HG03135 (cell line): ENCODE measurements around the gene PMEPA1.

Experiments used
- ATAC-seq: cut with Tn5 transposase; IDR thresholded peaks from one replicate; pipeline ENCODE4 v1.9.1; 2021; ENCODE audit warnings: mild to moderate bottlenecking, moderate library complexity; ENCODE audit not compliant: unreplicated experiment

Gene PMEPA1

DNA sequence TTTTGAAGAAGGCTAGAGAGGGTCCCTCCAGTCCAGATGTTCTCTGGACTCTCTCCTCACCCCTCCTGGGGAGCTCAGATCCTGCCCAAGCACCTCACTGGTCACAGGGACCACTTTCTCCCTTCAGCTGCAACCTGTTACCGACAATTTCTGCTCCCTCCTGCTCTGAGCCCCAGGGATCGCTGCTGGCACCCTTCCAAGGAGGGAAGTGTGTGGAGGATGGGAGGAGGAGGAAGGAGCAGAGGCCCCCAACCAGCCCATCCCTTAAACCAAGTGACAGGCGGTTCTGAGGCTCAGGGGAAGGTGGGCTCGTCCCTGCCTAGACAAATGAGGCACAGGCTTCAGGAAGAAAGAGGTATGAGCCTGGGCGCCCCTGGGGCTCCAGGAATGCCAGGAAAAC lies 13.9 kb downstream of the PMEPA1 start:
- no peak for ATAC-seq

GRCh38 chr20:57695012-57695411 lies 14.8 kb downstream of the PMEPA1 start:
- ATAC-seq: no peak

GRCh38 chr20:57694481-57694880 lies 15.3 kb downstream of the PMEPA1 start:
- ATAC-seq: no peak

GRCh38 chr20:57693670-57694329 lies 16.0 kb downstream of the PMEPA1 start:
- no peak for ATAC-seq

DNA sequence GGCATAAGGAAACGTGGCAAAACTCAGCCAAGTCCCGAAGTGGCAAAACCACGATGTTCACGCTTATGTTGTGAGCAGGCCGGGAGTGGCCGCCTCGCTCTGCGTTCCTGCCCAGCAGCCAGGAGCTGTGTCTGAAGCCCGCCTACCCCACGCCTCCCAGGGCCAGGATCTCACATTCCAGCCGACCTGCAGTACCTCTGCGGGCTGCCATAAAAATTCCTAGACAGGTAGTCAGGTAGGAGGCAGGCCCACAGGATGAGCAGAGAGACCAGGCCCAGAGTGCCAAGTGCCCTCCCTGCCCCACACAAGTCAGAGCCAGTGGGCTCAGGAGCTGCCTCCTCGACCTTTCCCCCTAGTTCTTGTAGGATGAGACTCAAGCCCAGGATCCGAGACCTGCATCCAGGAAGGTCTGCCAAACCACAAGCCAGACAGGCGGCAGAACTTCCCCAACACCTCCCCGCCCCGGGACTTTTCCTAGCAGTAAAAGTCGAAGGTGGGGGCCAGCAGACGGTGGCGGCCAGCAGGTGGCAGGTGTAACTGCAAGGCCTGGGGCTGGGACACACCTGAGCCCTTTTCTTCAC lies 16.7 kb downstream of the PMEPA1 start:
- no peak for ATAC-seq

GRCh38 chr20:57692393-57692792 lies 17.4 kb downstream of the PMEPA1 start:
- ATAC-seq: no peak

DNA sequence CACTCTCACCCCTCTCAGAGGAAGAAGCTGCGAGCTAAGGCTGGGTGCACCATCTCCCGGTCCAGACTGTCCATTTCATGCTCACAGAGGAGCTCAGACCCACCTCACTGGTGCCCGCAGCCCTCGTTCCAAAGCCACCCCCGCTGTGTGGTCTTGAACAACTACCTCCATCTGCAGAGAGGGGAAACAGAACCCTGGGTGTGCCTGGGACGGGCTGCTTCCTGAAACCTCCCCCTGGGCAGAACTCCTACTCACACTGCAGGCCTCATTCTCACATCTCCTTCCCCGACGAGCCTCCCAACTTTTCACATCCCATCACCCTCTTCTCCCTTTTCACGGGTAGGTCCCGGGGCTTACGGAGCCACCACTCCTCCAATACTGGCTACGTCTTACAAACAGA lies 18.1 kb downstream of the PMEPA1 start:
- no peak for ATAC-seq

DNA sequence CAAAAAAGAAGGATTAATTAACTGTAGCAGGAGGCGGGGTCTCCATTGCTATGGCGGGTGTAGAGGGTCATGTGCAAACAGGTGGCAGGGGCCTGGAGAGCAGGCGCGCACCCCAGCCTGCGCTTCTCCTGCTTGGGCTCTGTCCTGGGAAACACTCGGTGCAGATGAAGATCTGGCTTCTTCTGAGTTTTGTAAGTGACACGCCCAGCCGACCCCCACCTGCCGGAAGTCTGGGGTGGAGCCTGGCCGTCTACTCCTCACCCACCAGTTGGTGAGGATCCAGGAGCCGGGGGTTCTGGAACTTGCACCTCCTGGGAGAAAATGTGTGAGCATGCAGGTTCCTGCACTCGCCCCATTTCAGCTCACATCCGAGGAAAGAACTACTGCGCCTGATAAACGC lies 19.3 kb downstream of the PMEPA1 start:
- ATAC-seq: no peak

DNA sequence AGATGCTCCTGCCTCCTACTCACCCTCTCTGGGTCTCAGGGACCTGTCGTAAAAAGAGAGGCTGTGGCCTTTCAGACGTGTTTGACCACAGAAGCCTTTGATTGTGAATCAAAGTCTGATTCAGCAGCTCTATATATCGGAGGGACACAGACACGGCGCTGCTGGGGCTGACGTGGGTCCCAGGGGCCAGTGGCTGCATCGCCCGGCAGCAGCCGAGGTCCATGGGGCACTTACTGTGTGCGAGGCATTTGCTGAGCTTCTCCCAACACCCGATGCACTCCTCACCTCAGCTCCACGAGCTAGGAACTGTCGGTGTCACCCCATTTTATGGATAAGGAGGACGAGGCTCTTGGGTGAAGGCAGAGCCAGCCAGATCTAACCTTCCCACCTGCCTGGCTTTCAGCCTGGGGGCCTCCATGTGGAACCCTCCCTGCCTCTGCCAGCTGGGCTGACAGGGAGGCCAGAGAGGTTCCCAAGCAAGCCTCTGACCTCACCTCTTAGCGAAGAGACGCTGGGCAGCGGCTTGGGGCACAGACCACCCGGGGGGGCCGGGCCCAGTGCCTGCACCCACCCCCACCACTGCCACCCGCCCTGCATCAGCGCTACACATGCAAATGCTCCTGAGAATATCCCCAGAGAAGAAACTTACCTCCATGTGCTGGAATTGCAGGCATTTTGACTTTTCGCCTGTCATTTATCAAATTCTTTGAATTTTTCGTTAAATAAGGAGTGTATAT lies 19.9 kb downstream of the PMEPA1 start:
- ATAC-seq: no peak

DNA sequence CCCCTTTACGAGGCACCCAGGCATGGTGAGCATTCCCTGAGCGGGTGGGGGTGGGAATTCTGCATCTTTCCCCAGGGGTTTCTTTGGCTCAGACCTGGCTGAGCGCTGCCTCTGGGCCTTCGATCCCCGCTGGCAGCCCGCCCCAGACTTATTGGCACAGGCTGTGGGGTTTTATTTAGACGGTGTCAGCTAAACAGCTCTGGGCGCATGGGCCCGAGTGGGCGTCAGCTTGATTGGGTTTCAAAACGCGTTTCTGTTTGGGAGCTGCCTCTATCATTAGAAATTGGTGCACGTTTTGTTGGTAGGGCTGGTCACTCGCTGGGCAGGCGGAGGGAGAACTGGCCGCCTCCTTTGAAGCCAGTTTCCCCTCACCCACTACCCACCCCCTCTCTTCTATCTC lies 21.0 kb downstream of the PMEPA1 start:
- ATAC-seq: no peak

DNA sequence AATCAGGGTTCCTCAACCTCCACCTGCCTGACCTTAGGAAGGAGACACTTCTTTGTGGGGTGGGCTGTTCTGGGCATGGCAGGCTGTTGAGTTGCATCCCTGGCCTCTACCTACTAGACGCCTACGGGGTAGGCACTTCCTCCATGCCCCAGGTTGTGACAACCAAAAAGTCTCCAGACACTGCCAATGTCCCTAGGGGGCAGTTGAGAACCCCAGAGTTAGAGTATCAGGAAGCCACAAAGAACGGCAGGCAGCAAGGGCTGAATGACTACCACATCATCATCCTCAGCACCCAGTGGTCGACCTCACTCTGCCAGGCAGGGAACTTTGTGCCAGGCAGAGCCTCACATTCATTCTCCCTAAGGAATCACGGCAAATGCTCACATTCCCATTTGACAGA lies 21.5 kb downstream of the PMEPA1 start:
- ATAC-seq: no peak

DNA sequence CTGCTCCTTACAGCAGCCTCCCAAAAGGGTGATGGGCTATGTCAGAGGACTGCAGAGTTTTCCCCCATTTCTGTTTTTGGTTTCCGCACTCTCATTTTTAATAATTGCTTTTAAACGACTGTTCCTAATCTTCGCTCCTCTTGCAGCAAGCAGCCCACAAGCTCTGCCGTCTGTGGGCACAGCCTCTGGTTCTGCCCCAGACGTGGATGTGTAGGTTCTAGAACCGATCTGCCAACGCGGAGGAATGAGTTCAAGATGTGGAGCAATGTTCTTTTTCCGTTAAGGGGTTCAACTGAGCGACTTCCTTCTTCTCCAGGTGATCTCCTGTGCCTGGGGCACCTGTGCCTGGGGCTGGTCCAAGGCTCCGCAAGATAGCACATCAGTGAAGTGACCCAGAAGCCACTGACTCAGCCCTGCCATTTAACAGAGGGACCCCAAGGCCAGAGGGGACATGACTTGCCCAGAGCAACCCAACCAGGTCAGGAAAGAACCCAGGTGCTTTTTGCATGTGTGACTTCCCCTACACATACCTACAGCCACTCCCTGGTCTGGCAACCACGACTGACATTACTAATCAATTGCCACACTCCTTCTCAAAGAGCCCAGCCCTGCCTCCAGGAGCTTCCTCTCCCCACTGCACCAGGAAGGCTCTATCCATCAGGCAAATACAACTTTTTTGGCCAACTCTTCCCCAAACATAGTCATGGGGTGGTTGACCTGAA lies 22.7 kb downstream of the PMEPA1 start:
- no peak for ATAC-seq

DNA sequence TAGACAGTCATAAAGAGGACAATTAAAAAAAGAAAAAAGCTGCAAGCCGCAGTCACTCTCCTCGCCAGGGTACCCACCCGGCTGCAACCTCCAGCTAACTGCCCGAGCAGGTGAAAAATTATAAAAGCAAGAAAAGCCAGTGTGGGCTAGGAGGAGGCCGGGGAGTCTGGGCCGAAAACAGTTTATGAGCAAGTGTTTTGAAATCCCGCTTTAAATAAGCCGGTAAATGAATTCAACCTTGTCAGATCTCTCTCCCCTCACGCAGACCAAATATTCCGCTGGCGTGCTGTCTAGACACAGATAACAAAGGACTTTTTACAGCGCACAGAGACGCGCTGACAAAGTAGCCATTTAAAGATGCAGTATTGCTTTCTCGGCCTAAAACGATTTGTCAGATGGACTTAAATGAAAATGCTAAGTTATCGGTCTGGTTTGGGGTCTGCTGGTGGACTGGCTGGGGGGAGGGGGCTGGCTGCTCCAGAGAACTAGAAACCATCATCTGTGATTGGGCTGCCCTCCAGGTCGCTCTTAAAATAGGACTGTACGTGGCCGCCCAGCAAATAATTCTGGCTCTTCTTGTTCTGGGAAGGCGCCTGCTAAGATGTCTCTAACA lies 24.6 kb downstream of the PMEPA1 start:
- no peak for ATAC-seq

DNA sequence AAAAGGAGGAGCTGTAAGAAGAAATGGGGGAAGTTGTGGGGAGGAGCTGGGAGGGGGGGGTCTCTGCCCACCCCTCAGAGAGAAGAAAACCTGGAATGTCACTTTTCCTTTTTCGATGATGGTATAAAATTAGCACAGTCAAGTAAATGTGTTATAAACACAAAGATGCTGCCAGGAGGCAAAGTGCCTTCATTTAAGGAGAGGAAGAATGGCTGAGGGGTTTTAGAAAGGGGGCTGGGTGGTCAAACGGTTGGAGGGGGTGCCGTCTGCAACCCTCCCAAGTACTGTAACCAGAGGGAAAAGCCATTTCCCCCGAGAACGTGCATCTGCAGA lies 25.0 kb downstream of the PMEPA1 start:
- ATAC-seq: no peak

DNA sequence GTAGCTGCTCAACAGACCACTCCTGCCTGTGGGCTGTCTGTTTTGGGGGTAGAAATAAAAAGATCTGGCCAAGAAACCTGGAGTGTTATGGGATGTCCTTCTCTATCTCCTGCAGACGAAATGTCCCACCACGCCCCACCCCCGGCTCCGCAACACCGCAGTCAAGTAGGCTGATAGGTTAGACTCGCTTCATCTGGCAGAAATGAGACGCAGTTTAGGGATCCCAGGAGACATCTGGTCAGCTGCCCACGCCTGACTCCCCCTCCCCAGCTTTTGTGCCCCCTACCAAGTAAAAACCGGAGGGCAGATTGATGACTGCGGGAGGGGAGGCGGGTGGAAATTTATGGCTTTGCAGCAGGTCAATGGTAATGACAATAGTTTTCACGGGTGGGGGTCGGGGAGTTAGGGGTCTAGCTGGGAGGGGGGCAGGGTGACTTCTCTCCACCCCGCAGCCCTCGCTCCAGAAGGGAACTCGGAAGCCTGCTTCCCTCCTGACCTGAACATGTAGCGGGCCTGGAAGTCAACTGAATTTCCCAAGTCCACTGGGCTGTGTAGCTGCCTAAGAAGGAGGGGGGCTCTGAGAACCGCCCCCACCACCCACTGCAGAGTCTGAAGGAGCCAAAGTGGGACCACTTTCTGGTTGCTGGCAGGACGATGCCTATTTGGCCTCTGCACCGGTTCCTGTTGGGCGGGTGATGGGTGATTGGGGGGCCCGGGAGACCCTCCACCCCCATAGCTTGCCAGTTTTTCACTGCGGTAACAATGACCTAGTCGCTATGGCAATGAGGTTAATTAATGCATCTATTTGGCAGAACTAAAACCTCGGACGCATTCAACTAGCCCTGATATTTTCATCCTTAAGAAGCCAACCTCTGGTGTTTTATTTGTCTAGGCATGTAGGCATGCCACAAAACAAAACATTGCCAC lies 25.7 kb downstream of the PMEPA1 start:
- ATAC-seq: no peak

DNA sequence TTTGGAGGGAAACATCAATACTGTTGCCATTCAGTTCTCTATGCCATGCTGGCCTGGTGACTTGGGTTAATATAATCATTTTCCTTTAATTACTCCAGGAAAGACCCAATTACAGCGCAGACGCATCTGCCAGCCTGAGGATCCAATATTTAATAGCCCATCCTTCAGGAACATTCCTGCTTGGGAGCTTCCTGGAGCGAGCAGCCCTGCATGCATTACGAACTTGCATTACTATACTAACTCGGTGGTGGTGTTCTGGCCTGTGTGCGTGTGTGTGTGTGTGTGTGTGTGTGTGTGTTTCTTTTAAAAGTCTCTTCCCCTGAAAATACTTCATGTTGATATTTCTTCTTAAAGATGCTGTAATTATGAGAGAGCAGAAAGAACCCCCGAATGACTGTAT lies 26.5 kb downstream of the PMEPA1 start:
- ATAC-seq: no peak

- ATAC-seq: peak; percentile 35
These were observed 27.4 kb downstream of the PMEPA1 start for GRCh38 chr20:57682184-57683101.

GRCh38 chr20:57680934-57681914 lies 28.6 kb downstream of the PMEPA1 start:
- no peak for ATAC-seq
